ENCODE data around the gene APOA4. TPM values are rescaled to one million over a fixed set of nuclear protein-coding genes. Genes with fewer than 3 reads are reported as not detected.
A peak's percentile ranks its signal among the peaks of the same experiment; 100 is the strongest.

Gene APOA4
- total and polyA plus RNA-seq, 2 of the 13 experiments (the other 11 are each of a cell fraction or from before 2014, with no cell fraction given) = 3.8 to 7.2 TPM

DNA sequence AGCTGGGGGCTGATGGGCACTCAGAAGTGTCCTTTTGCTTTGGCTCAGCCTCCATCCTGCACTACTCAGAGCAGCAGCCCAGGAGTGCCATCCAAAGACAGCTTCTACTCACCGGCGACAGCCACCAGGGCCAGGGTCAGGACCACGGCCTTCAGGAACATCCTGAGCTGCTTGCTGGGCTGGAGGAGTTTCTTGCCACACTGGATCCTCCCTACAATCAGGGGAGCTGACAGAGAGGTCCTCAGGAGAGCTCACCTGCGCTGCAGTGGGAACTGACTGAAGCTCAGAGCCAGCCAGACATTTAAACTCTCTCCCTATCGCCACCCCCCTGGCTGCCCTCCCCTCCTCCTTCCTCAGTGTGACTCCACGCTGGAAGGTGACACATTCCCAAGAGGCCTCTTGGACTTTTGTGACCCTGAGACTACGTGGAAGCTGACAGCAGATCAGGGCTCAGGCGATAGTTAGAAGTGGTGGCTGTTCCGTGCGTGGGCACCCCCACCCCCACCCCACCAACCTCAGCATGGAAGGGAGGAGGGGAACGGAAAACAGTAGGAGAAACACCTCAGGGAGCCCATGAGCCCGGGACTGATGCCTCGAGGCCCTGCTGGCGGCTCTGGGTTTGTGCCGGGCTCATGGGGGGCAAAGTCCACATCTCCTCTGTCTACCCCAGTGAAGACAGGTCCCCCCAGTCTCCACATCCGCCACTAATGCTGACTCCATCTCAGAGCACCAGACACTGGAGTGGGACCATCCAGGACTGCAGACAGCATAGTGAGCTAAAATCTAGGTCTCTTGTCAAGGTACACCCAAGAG, at the start of gene APOA4 (continued):
- TF ChIP-seq, protein P1, sequence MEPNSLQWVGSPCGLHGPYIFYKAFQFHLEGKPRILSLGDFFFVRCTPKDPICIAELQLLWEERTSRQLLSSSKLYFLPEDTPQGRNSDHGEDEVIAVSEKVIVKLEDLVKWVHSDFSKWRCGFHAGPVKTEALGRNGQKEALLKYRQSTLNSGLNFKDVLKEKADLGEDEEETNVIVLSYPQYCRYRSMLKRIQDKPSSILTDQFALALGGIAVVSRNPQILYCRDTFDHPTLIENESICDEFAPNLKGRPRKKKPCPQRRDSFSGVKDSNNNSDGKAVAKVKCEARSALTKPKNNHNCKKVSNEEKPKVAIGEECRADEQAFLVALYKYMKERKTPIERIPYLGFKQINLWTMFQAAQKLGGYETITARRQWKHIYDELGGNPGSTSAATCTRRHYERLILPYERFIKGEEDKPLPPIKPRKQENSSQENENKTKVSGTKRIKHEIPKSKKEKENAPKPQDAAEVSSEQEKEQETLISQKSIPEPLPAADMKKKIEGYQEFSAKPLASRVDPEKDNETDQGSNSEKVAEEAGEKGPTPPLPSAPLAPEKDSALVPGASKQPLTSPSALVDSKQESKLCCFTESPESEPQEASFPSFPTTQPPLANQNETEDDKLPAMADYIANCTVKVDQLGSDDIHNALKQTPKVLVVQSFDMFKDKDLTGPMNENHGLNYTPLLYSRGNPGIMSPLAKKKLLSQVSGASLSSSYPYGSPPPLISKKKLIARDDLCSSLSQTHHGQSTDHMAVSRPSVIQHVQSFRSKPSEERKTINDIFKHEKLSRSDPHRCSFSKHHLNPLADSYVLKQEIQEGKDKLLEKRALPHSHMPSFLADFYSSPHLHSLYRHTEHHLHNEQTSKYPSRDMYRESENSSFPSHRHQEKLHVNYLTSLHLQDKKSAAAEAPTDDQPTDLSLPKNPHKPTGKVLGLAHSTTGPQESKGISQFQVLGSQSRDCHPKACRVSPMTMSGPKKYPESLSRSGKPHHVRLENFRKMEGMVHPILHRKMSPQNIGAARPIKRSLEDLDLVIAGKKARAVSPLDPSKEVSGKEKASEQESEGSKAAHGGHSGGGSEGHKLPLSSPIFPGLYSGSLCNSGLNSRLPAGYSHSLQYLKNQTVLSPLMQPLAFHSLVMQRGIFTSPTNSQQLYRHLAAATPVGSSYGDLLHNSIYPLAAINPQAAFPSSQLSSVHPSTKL (CRISPR knock-in tag; IDR thresholded peaks at IDR 0.05) = peak; percentile 9; the same call in 1 of the 2 replicates
- TF ChIP-seq, protein P2, sequence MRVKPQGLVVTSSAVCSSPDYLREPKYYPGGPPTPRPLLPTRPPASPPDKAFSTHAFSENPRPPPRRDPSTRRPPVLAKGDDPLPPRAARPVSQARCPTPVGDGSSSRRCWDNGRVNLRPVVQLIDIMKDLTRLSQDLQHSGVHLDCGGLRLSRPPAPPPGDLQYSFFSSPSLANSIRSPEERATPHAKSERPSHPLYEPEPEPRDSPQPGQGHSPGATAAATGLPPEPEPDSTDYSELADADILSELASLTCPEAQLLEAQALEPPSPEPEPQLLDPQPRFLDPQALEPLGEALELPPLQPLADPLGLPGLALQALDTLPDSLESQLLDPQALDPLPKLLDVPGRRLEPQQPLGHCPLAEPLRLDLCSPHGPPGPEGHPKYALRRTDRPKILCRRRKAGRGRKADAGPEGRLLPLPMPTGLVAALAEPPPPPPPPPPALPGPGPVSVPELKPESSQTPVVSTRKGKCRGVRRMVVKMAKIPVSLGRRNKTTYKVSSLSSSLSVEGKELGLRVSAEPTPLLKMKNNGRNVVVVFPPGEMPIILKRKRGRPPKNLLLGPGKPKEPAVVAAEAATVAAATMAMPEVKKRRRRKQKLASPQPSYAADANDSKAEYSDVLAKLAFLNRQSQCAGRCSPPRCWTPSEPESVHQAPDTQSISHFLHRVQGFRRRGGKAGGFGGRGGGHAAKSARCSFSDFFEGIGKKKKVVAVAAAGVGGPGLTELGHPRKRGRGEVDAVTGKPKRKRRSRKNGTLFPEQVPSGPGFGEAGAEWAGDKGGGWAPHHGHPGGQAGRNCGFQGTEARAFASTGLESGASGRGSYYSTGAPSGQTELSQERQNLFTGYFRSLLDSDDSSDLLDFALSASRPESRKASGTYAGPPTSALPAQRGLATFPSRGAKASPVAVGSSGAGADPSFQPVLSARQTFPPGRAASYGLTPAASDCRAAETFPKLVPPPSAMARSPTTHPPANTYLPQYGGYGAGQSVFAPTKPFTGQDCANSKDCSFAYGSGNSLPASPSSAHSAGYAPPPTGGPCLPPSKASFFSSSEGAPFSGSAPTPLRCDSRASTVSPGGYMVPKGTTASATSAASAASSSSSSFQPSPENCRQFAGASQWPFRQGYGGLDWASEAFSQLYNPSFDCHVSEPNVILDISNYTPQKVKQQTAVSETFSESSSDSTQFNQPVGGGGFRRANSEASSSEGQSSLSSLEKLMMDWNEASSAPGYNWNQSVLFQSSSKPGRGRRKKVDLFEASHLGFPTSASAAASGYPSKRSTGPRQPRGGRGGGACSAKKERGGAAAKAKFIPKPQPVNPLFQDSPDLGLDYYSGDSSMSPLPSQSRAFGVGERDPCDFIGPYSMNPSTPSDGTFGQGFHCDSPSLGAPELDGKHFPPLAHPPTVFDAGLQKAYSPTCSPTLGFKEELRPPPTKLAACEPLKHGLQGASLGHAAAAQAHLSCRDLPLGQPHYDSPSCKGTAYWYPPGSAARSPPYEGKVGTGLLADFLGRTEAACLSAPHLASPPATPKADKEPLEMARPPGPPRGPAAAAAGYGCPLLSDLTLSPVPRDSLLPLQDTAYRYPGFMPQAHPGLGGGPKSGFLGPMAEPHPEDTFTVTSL (CRISPR knock-in tag; IDR thresholded peaks at IDR 0.05; ENCODE audit: borderline replicate concordance) = no peak
- TF ChIP-seq FOXA3 (CRISPR knock-in tag; IDR thresholded peaks at IDR 0.05) (no peak), EHMT2 (IDR thresholded peaks at IDR 0.05; ENCODE audit: borderline replicate concordance, low read depth, low read length) (no peak), TP53 (CRISPR knock-in tag; conservative IDR thresholded peaks at IDR 0.05) (no peak), PHF5A (CRISPR knock-in tag; IDR thresholded peaks at IDR 0.05; ENCODE audit: low read depth, unreplicated experiment) (no peak), ZNF292 (CRISPR knock-in tag; IDR thresholded peaks at IDR 0.05; ENCODE audit: borderline replicate concordance, low read depth) (no peak)
- TF ChIP-seq, protein P3, sequence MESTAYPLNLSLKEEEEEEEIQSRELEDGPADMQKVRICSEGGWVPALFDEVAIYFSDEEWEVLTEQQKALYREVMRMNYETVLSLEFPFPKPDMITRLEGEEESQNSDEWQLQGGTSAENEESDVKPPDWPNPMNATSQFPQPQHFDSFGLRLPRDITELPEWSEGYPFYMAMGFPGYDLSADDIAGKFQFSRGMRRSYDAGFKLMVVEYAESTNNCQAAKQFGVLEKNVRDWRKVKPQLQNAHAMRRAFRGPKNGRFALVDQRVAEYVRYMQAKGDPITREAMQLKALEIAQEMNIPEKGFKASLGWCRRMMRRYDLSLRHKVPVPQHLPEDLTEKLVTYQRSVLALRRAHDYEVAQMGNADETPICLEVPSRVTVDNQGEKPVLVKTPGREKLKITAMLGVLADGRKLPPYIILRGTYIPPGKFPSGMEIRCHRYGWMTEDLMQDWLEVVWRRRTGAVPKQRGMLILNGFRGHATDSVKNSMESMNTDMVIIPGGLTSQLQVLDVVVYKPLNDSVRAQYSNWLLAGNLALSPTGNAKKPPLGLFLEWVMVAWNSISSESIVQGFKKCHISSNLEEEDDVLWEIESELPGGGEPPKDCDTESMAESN (CRISPR knock-in tag; conservative IDR thresholded peaks at IDR 0.05) = 0 out of 2 replicates have a peak, but pooled peaks have one; percentile 37
- TF ChIP-seq, protein P4, sequence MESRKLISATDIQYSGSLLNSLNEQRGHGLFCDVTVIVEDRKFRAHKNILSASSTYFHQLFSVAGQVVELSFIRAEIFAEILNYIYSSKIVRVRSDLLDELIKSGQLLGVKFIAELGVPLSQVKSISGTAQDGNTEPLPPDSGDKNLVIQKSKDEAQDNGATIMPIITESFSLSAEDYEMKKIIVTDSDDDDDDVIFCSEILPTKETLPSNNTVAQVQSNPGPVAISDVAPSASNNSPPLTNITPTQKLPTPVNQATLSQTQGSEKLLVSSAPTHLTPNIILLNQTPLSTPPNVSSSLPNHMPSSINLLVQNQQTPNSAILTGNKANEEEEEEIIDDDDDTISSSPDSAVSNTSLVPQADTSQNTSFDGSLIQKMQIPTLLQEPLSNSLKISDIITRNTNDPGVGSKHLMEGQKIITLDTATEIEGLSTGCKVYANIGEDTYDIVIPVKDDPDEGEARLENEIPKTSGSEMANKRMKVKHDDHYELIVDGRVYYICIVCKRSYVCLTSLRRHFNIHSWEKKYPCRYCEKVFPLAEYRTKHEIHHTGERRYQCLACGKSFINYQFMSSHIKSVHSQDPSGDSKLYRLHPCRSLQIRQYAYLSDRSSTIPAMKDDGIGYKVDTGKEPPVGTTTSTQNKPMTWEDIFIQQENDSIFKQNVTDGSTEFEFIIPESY (CRISPR knock-in tag; IDR thresholded peaks at IDR 0.05) = peak; percentile 10; the same call in 1 of the 2 replicates

All from HepG2 (cell line).